Heart left ventricle (tissue), 13 donors: ENCODE results near the gene PIK3R6.

Experiments
- POLR2A ChIP-seq, 2 donors: fragments of 450-650 bp; IDR thresholded peaks; one replicate each; pipeline ENCODE4 v1.6.1; 2017; ENCODE audit warnings: antibody characterized with exemption in 2 of 2, mild to moderate bottlenecking in 2 of 2, moderate library complexity in 2 of 2
- TF ChIP-seq, protein P1 (sequence below), 12 donors: fragments of 200-600 bp; sonication (generic) in 4 of 12; IDR thresholded peaks; one replicate each; pipeline versions ENCODE4 v1.5.0 to v1.8.0; 2018 to 2022; ENCODE audit warnings: antibody characterized with exemption in 12 of 12, mild to moderate bottlenecking in 5 of 12
- donor health status: ischemic (EF 13 %, LVEDD 7.1; RV severe dilation, severe dysfunction).
- donor health status: DM: no; HTN: yes; CAD: no.
- donor health status: DM: no; HTN: no; CAD: no.
- donor health status: ischemic (EF 25% LVEDD 6.9; RV normal size, moderate dysfunction).
- donor health status: ischemic (EF 25% LVEDD 5.7; RV mildly dilated, moderate dysfunction).
- donor health status: ischemic (EF 35%, LVEDD 5.7; RV mildly dilated, moderate dysfunction).
- donor health status: nonischemic (EF 11% LVEDD 7.7; RV severe dilation, severe dysfunction).
- donor health status: DM: yes; HTN: yes; CAD: no.
- donor health status: PGD.
- donor health status: ischemic (EF 29% LVEDD 5.4; RV normal size, mild dysfunction).
- donor health status: nonischemic (EF 23%, LVEDD 6.1; RV moderate dilation, normal function).

DNA sequence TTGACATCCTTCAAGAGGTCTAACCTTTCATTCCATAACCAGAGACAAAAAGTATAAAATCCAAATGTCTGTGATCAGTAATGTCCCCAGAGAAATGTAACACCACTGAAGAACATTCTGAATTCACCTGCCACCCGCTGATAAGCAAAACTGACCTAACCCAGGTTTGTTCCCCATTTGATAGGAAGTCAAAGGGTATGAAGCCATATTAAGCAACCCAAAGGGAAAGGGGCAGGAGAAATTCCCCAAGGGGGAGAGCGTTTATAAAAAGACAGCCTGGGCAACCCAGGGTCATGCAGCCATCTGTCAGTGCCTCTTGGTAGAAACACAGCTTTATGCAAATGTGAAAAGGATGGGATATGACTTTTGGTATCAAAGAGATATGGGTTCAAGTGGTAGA, 30.7 kb upstream of the PIK3R6 start:
- TF ChIP-seq, protein P1, sequence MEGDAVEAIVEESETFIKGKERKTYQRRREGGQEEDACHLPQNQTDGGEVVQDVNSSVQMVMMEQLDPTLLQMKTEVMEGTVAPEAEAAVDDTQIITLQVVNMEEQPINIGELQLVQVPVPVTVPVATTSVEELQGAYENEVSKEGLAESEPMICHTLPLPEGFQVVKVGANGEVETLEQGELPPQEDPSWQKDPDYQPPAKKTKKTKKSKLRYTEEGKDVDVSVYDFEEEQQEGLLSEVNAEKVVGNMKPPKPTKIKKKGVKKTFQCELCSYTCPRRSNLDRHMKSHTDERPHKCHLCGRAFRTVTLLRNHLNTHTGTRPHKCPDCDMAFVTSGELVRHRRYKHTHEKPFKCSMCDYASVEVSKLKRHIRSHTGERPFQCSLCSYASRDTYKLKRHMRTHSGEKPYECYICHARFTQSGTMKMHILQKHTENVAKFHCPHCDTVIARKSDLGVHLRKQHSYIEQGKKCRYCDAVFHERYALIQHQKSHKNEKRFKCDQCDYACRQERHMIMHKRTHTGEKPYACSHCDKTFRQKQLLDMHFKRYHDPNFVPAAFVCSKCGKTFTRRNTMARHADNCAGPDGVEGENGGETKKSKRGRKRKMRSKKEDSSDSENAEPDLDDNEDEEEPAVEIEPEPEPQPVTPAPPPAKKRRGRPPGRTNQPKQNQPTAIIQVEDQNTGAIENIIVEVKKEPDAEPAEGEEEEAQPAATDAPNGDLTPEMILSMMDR (IDR thresholded peaks at IDR 0.05), result no peak
- TF ChIP-seq POLR2A (IDR thresholded peaks at IDR 0.05), result no peak
